IgD-negative memory B cell (primary cell): ENCODE measurements around the gene ANKRD31. TPM values are rescaled to one million over a fixed set of nuclear protein-coding genes. Genes with fewer than 3 reads are reported as not detected.
"Not testable (repeated sequence)": the region's sequence is repeated elsewhere in the genome, so short reads cannot be mapped to it uniquely, and the experiment has no call there.

Experiments
- H3K27ac Mint-ChIP-seq, 3 donors: one replicate each; pipeline ENCODE4 v1.8.0; 2020 to 2022; ENCODE audit warnings: mild to moderate bottlenecking in 3 of 3, mixed read lengths in 3 of 3, moderate library complexity in 1 of 3
- H3K27me3 Mint-ChIP-seq: one replicate; pipeline ENCODE4 v1.8.0; 2021; ENCODE audit warnings: mixed read lengths
- H3K36me3 Mint-ChIP-seq: one replicate; pipeline ENCODE4 v1.8.0; 2020; ENCODE audit warnings: mild to moderate bottlenecking, mixed read lengths
- H3K4me1 Mint-ChIP-seq, 3 donors: one replicate each; pipeline ENCODE4 v1.8.0; 2020 to 2022; ENCODE audit warnings: mixed read lengths in 3 of 3, mild to moderate bottlenecking in 1 of 3
- H3K4me3 Mint-ChIP-seq, 4 donors: one replicate each; pipeline ENCODE4 v1.8.0; 2020 to 2022; ENCODE audit warnings: mild to moderate bottlenecking in 4 of 4, mixed read lengths in 4 of 4, moderate library complexity in 3 of 4
- H3K9me3 Mint-ChIP-seq, 3 donors: one replicate each; pipeline ENCODE4 v1.8.0; 2020 to 2021; ENCODE audit warnings: mixed read lengths in 3 of 3, mild to moderate bottlenecking in 1 of 3
- polyA plus RNA-seq: library from polyadenylated mRNA; unstranded; fragments of 300-500 nt; fragmentation: Illumina TruSeq; gene quantifications from one replicate; pipeline ENCODE4 v1.2.3, GENCODE V29; 2021

The ANKRD31 gene
- polyA plus RNA-seq, 1 donor from 2014 or later: 0.10 TPM

DNA sequence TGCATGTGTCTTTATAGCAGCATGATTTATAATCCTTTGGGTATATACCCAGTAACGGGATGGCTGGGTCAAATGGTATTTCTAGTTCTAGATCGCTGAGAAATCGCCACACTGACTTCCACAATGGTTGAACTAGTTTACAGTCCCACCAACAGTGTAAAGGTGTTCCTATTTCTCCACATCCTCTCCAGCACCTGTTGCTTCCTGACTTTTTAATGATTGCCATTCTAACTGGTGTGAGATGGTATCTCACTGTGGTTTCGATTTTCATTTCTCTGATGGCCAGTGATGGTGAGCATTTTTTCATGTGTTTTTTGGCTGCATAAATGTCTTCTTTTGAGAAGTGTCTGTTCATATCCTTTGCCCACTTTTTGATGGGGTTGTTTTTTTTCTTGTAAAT is 13.8 kb upstream of the ANKRD31 start:
- not testable (repeated sequence) for H3K36me3 Mint-ChIP-seq, H3K27ac Mint-ChIP-seq, H3K9me3 Mint-ChIP-seq, H3K4me3 Mint-ChIP-seq, H3K27me3 Mint-ChIP-seq, H3K4me1 Mint-ChIP-seq

DNA sequence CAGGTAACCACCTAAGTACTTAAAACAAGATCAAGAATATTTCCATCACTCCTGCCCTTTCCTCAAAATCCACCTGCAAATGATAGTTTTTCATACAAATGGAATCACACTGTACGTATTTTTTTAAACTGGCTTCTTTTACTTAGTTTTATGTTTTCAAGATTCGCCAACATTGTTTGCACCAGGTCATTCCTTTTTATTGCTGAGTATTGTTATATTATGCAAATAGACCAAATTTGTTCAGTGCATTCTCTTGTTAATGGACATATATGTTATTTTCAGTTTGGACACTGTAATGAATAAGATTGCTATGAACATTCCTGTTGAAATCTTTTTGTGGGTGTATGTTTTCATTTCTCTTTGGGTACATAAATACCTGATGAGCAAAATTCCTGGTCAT is 8.3 kb upstream of the ANKRD31 start:
- H3K9me3 Mint-ChIP-seq: peaks cover 0 to 6% (median 0%) of the 10 kb centered on the region in 3 donors

DNA sequence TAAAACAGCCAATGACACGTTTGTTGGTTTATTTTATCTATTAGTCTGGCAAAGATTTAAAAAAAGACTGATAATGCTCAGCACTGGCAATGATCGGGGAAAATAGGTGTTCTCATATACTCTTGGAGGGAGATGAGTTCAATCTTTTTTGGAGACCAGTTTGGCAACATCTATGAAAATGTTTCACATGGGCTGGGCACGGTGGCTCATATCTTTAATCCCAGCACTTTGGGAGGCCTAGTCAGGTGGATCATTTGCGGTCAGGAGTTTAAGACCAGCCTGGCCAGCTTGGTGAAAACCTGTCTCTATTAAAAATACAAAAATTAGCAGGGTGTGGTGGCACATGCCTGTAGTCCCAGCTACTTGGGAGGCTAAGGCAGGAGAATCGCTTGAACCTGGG is 6.8 kb upstream of the ANKRD31 start:
- Mint-ChIP-seq H3K27me3 (peaks cover under 1% of the 10 kb centered on the region), H3K9me3 (no peaks in the 10 kb centered on the region), H3K4me3 (no peak overlapping the region), H3K36me3 (no peaks in the 10 kb centered on the region), H3K4me1 (no peaks in the 10 kb centered on the region), H3K27ac (no peak overlapping the region)

More for the DNA sequence above, 8.3 kb upstream of the ANKRD31 start:
- no peak overlapping the region for H3K27ac Mint-ChIP-seq
- no peaks in the 10 kb centered on the region for H3K4me1 Mint-ChIP-seq
- H3K36me3 Mint-ChIP-seq: no peaks in the 10 kb centered on the region
- H3K27me3 Mint-ChIP-seq: peaks cover 6% of the 10 kb centered on the region
- no peak overlapping the region for H3K4me3 Mint-ChIP-seq

DNA sequence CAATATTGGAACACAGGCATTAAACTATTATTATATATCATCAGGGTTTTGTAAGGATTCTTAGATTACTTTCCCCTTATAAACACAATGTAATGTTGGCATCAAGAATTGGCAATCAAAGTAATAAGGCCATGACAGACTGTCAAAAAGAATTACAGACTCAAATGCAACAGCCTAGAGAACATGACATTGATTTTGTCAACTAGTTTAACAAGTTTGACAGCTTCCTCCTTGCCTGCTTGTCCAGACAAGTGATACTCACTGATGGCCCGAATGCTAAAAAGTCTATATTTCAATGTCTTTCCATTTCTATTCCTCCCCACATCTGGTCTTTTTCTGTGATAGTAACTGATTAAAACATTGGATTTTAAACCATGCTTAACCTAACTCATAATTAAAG is 6.4 kb upstream of the ANKRD31 start:
- no peak overlapping the region for H3K4me3 Mint-ChIP-seq
- H3K9me3 Mint-ChIP-seq: no peaks in the 10 kb centered on the region
- H3K36me3 Mint-ChIP-seq: peaks cover 2% of the 10 kb centered on the region
- no peak overlapping the region for H3K27ac Mint-ChIP-seq
- no peaks in the 10 kb centered on the region for H3K4me1 Mint-ChIP-seq
- no peaks in the 10 kb centered on the region for H3K27me3 Mint-ChIP-seq

DNA sequence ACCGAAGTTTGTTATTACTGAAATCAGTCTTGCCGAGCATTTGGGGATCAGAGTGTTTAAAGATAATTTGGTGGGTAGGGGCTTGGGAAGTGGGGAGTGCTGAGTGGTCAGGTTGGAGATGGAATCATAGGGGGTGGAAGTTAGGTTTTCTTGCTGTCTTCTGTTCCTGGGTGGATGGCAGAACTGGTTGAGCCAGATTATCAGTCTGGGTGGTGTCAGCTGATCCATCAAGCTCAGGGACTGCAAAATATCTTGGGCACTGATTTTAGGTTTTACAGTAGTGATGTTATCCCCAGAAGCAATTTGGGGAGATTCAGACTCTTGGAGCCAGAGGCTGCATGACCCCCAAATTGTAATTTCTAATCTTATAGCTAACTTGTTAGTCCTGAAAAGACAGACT is 5.4 kb upstream of the ANKRD31 start:
- no peaks in the 10 kb centered on the region for H3K9me3 Mint-ChIP-seq
- H3K36me3 Mint-ChIP-seq: peaks cover 2% of the 10 kb centered on the region
- no peak overlapping the region for H3K27ac Mint-ChIP-seq
- H3K4me3 Mint-ChIP-seq: no peak overlapping the region
- H3K4me1 Mint-ChIP-seq: peaks cover 0 to 2% (median 2%) of the 10 kb centered on the region in 3 donors
- no peaks in the 10 kb centered on the region for H3K27me3 Mint-ChIP-seq

DNA sequence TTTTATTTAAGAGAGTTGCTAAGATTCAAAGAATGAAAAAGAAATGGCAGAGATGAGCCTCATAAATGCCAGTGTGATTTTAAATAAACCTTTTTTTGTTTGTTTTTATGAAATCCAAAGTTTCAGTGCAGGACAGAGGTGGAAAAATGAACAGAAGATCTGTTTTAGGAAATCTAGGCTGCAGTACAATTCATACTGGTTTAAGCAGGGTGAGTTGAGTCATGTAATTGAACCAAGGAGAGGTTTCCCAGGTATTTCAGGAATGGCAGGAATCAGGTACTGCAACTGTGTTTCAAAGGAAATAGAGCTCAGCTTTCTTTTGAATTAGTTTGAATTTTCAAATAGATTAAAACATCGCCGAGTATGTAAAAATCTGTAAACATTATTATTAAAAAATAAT is 3.0 kb upstream of the ANKRD31 start:
- H3K4me3 Mint-ChIP-seq: no peak overlapping the region

DNA sequence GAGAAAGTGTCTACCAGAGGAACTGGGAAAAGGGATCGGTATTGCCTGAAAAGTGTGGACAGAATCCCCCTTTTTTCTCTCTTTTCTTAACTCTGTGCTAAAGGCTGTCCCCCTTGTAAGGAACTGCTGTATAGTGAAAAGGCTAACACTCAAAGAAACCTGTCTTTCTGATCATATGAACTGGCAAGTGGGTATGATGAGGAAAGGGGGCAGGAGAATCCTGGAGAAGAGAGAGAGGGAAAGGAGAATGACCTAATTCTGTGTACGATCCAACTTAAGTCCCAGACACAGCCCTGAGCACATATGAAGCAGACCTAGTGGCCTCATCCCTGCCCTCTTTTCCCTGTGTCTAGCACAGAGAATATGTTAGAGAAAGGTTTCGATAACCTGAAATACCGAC is 967 bp downstream of the ANKRD31 start:
- Mint-ChIP-seq H3K9me3 (no peaks in the 10 kb centered on the region), H3K4me3 (peak overlapping the region in 1 of 4 donors; percentile 93), H3K27me3 (no peaks in the 10 kb centered on the region), H3K36me3 (peaks cover 2% of the 10 kb centered on the region), H3K4me1 (peaks cover 4 to 7% (median 6%) of the 10 kb centered on the region in 3 donors), H3K27ac (peak overlapping the region; percentile 28 to 87 (median 73))

More for the DNA sequence above, 3.0 kb upstream of the ANKRD31 start:
- Mint-ChIP-seq H3K27me3 (no peaks in the 10 kb centered on the region), H3K36me3 (peaks cover 2% of the 10 kb centered on the region), H3K27ac (no peak overlapping the region), H3K9me3 (no peaks in the 10 kb centered on the region), H3K4me1 (peaks cover 4 to 7% (median 6%) of the 10 kb centered on the region in 3 donors)

DNA sequence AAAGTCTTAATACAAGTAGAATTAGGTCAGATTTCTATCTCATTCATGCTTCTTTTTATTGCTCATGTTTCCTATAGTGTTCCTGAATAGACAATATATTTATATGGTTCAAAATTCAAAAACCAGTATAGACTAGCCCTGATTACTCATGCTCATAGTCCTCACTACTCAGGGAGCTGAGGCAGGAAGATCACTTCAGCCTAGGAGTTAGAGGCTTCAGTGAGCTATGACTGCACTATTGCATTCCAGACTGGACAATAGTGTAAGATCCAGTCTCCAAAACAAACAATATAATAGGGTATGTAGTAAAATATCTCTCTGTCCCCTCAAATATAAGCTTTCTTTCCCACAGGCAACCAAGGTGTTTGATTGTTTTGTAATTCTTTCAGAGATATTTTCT is 2.4 kb downstream of the ANKRD31 start:
- Mint-ChIP-seq H3K4me3 (no peak overlapping the region), H3K27me3 (peaks cover 3% of the 10 kb centered on the region), H3K9me3 (no peaks in the 10 kb centered on the region), H3K4me1 (peaks cover 4 to 7% (median 6%) of the 10 kb centered on the region in 3 donors), H3K36me3 (peaks cover 4% of the 10 kb centered on the region), H3K27ac (no peak overlapping the region)

GRCh38 chr5:75226916-75227315 is 9.8 kb downstream of the ANKRD31 start:
- H3K27ac Mint-ChIP-seq: no peak overlapping the region
- peaks cover 2% of the 10 kb centered on the region for H3K36me3 Mint-ChIP-seq
- H3K4me1 Mint-ChIP-seq: no peaks in the 10 kb centered on the region
- H3K27me3 Mint-ChIP-seq: peaks cover 3% of the 10 kb centered on the region
- H3K9me3 Mint-ChIP-seq: peaks cover 0 to 2% (median 0%) of the 10 kb centered on the region in 3 donors
- H3K4me3 Mint-ChIP-seq: no peak overlapping the region

DNA sequence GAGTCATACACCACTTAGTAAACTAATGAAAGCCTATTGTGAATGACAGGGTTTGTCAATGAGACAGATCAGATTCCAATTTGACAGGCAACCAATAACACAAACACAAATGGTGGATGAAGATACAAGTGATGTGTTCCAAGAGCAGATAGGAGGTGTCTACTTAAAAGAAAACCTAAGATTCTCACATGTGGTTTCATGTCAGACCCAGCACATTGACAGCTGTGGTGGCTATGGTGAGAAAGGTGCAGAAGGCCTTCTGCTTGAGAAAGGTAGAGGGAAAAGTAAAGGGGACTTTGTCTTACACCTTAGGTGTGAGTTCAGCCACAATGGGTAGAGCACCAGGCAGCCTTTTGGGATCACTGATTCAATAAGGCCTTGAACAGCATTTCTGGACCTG is 11.2 kb downstream of the ANKRD31 start:
- Mint-ChIP-seq H3K9me3 (peaks cover 0 to 3% (median 0%) of the 10 kb centered on the region in 3 donors), H3K36me3 (peaks cover 2% of the 10 kb centered on the region), H3K4me1 (no peaks in the 10 kb centered on the region), H3K27me3 (peaks cover 3% of the 10 kb centered on the region), H3K27ac (no peak overlapping the region), H3K4me3 (no peak overlapping the region)

DNA sequence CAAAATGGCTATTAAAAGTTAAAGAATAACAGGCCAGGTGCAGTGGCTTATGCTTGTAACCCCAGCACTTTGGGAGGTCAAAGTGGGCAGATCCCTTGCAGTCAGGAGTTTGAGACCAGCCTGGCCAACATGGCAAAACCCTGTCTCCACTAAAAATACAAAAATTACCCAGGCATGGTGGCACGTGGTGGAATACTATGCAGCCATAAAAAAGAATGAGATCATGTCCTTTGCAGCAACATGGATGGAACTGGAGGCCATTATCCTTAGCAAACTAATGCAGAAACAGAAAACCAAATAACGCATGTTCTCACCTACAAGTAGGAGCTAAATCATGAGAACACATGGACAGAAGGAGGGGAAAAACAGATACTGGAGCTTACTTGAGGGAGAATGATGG is 15.9 kb downstream of the ANKRD31 start:
- peaks cover 7 to 23% (median 15%) of the 10 kb centered on the region in 3 donors for H3K9me3 Mint-ChIP-seq
- peaks cover 11% of the 10 kb centered on the region for H3K27me3 Mint-ChIP-seq
- H3K27ac Mint-ChIP-seq, H3K4me1 Mint-ChIP-seq, H3K4me3 Mint-ChIP-seq: not testable (repeated sequence)
- H3K36me3 Mint-ChIP-seq: peaks cover 11% of the 10 kb centered on the region

DNA sequence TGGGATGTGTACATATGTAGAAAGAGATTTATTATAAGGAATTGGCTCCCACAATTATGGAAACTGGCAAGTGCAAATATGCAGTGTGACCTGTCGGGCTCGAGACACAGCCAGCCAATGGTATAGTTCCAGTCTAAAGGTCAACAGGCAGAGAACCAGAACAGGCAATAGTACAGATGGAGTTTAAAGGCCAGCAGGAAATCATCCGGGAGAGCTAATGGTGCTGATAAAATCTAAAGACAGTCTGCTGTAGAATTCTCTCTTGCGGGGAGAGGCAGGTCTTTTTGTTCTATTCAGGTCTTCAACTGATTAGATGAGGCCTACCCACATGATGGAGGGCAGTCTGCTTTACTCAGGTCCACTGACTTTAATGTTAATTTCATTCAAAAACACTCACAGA is 21.8 kb downstream of the ANKRD31 start:
- peaks cover 11% of the 10 kb centered on the region for H3K36me3 Mint-ChIP-seq
- H3K9me3 Mint-ChIP-seq: peaks cover 6 to 23% (median 15%) of the 10 kb centered on the region in 3 donors
- H3K27me3 Mint-ChIP-seq: peaks cover 11% of the 10 kb centered on the region
- H3K4me1 Mint-ChIP-seq: no peaks in the 10 kb centered on the region
- H3K27ac Mint-ChIP-seq: no peak overlapping the region
- H3K4me3 Mint-ChIP-seq: no peak overlapping the region

GRCh38 chr5:75214409-75214808 is 22.3 kb downstream of the ANKRD31 start:
- Mint-ChIP-seq H3K9me3 (peaks cover 6 to 23% (median 15%) of the 10 kb centered on the region in 3 donors), H3K27ac (no peak overlapping the region), H3K4me3 (no peak overlapping the region), H3K4me1 (no peaks in the 10 kb centered on the region), H3K27me3 (peaks cover 11% of the 10 kb centered on the region), H3K36me3 (peaks cover 11% of the 10 kb centered on the region)

DNA sequence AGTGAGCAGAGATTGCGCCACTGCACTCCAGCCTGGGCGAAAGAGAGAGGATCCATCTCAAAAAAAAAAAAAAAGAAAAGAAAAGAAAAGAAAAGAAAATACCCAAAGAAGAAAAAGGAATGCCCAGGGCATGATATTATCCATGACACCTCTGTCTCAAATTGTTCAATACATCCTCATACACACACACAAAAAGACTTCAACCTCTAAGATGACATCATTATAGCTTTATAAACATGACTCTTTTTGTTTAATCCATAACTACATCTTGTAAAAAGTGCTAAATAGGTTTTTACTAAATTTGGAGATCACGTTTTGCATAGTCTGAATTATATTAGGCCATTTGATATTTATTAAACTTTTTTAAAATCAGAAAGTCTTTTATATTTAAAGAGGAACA is 33.1 kb downstream of the ANKRD31 start:
- no peaks in the 10 kb centered on the region for H3K4me1 Mint-ChIP-seq
- no peaks in the 10 kb centered on the region for H3K27me3 Mint-ChIP-seq
- no peaks in the 10 kb centered on the region for H3K9me3 Mint-ChIP-seq
- H3K27ac Mint-ChIP-seq: no peak overlapping the region
- no peak overlapping the region for H3K4me3 Mint-ChIP-seq
- no peaks in the 10 kb centered on the region for H3K36me3 Mint-ChIP-seq

DNA sequence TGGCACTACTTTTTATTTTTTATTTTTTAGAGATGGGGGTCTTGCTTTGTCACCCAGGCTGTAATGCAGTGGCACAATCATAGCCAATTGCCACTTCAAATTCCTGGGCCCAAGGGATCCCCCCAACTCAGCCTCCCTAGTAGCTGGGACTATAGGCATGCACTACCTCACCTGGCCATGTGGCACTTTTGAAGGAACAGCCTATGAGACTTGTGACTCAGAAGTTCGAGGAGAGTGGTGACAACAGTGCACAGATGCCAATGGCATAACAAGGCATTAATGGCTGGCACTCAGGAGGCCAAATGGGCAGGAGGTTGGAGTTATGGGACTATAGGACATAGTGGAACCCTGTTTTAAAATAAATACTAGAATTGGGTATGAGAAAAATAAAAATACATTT is 33.7 kb downstream of the ANKRD31 start:
- Mint-ChIP-seq H3K27ac (peak overlapping the region in 1 of 3 donors; percentile 11), H3K36me3 (no peaks in the 10 kb centered on the region), H3K4me1 (no peaks in the 10 kb centered on the region), H3K9me3 (no peaks in the 10 kb centered on the region), H3K27me3 (no peaks in the 10 kb centered on the region), H3K4me3 (no peak overlapping the region)

DNA sequence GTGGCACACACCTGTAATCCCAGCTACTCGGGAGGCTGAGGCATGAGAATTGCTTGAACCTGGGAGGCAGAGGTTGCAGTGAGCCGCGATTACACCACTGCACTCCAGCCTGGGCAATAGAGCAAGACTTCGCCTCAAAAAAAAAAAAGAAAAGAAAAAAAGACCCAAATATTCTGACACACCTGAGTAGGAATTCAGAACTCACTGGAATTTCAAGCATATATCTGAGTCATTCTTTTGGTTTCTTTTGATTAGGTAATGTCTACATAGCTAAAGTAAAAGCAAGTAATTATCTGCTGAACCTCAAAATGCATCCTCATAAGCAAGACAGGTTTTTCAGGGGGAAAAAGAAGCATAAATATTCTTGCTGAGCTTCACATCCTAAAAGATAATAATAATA is 35.9 kb downstream of the ANKRD31 start:
- Mint-ChIP-seq H3K36me3 (no peaks in the 10 kb centered on the region), H3K27me3 (no peaks in the 10 kb centered on the region), H3K9me3 (no peaks in the 10 kb centered on the region), H3K27ac (no peak overlapping the region), H3K4me1 (no peaks in the 10 kb centered on the region), H3K4me3 (no peak overlapping the region)

- no peak overlapping the region for H3K4me3 Mint-ChIP-seq
- H3K27ac Mint-ChIP-seq: peak overlapping the region in 1 of 3 donors; percentile 17
- no peaks in the 10 kb centered on the region for H3K4me1 Mint-ChIP-seq
- no peaks in the 10 kb centered on the region for H3K36me3 Mint-ChIP-seq
- no peaks in the 10 kb centered on the region for H3K27me3 Mint-ChIP-seq
- H3K9me3 Mint-ChIP-seq: no peaks in the 10 kb centered on the region
These were observed 36.7 kb downstream of the ANKRD31 start for GRCh38 chr5:75199946-75200345.
